ENCODE data around the gene GATAD2B. TPM values are rescaled to one million over a fixed set of nuclear protein-coding genes. Genes with fewer than 3 reads are reported as not detected.

The GATAD2B gene
- total and polyA plus RNA-seq, 2 donors (not counting 1 experiment from before 2014, with no cell fraction given) = 4.8 to 5.2 TPM

- Histone ChIP-seq H3K27me3 (ENCODE audit: control insufficient read depth, insufficient read depth, low read length) (no peaks in the 10 kb centered on the region), H4K20me1 (ENCODE audit: control insufficient read depth, extremely low read depth, insufficient read depth, low read length) (no peaks in the 10 kb centered on the region), H3K4me1 (ENCODE audit: control insufficient read depth, extremely low read depth, insufficient read depth, low read length) (peaks cover 5% of the 10 kb centered on the region), H3K4me3 (replicated peaks in 1 of 4; ENCODE audit: control extremely low read depth in 1 of 4, insufficient read depth in 1 of 4, low read depth in 3 of 4, low read length in 4 of 4) (no peak overlapping the region), H3K9me3 (ENCODE audit: control insufficient read depth, insufficient read depth, low read depth, low read length) (no peaks in the 10 kb centered on the region), H3K9ac (ENCODE audit: insufficient read depth, low read length) (no peak overlapping the region), H3K79me2 (ENCODE audit: control insufficient read depth, insufficient read depth, low read length) (no peaks in the 10 kb centered on the region), H3K36me3 (ENCODE audit: control insufficient read depth, insufficient read depth, low read length) (peaks cover 3% of the 10 kb centered on the region), H3K27ac (ENCODE audit: insufficient read depth, low read length) (no peak overlapping the region), H3K4me2 (ENCODE audit: extremely low read depth, insufficient read depth, low read length) (no peak overlapping the region), H2AFZ (ENCODE audit: low read length) (no peak overlapping the region)
- TF ChIP-seq CTCF (conservative IDR thresholded peaks at IDR 0.05 in 1 of 2, IDR thresholded peaks at IDR 0.05 in 1 of 2; ENCODE audit: low read depth in 1 of 2, low read length in 2 of 2) = no peak
- TF ChIP-seq EZH2 (IDR thresholded peaks at IDR 0.05; ENCODE audit: low read length, missing control alignments) = no peak
- DNase-seq (ENCODE audit: low read depth in 2 of 2) = peak; percentile 65 to 89
Observed at GRCh38 chr1:153805042-153805745, 117.6 kb downstream of the GATAD2B start.

GRCh38 chr1:153804112-153804511 is 118.7 kb downstream of the GATAD2B start:
- H3K4me1 ChIP-seq (ENCODE audit: control insufficient read depth, extremely low read depth, insufficient read depth, low read length) = peaks cover 5% of the 10 kb centered on the region
- no peak for DNase-seq (ENCODE audit: low read depth in 2 of 2)
- TF ChIP-seq CTCF (conservative IDR thresholded peaks at IDR 0.05 in 1 of 2, IDR thresholded peaks at IDR 0.05 in 1 of 2; ENCODE audit: low read depth in 1 of 2, low read length in 2 of 2) (no peak), EZH2 (IDR thresholded peaks at IDR 0.05; ENCODE audit: low read length, missing control alignments) (no peak)
- no peaks in the 10 kb centered on the region for H3K36me3 ChIP-seq (ENCODE audit: control insufficient read depth, insufficient read depth, low read length)
- H3K9me3 ChIP-seq (ENCODE audit: control insufficient read depth, insufficient read depth, low read depth, low read length) = no peaks in the 10 kb centered on the region
- H3K79me2 ChIP-seq (ENCODE audit: control insufficient read depth, insufficient read depth, low read length) = no peaks in the 10 kb centered on the region
- H4K20me1 ChIP-seq (ENCODE audit: control insufficient read depth, extremely low read depth, insufficient read depth, low read length) = no peaks in the 10 kb centered on the region
- no peaks in the 10 kb centered on the region for H3K27me3 ChIP-seq (ENCODE audit: control insufficient read depth, insufficient read depth, low read length)
- no peak overlapping the region for H3K4me3 ChIP-seq (replicated peaks in 1 of 4; ENCODE audit: control extremely low read depth in 1 of 4, insufficient read depth in 1 of 4, low read depth in 3 of 4, low read length in 4 of 4)
- H2AFZ ChIP-seq (ENCODE audit: low read length) = no peak overlapping the region
- H3K27ac ChIP-seq (ENCODE audit: insufficient read depth, low read length) = no peak overlapping the region
- H3K9ac ChIP-seq (ENCODE audit: insufficient read depth, low read length) = no peak overlapping the region
- no peak overlapping the region for H3K4me2 ChIP-seq (ENCODE audit: extremely low read depth, insufficient read depth, low read length)

GRCh38 chr1:153803470-153804056 is 119.2 kb downstream of the GATAD2B start:
- no peaks in the 10 kb centered on the region for H3K36me3 ChIP-seq (ENCODE audit: control insufficient read depth, insufficient read depth, low read length)
- no peak overlapping the region for H3K27ac ChIP-seq (ENCODE audit: insufficient read depth, low read length)
- H3K4me3 ChIP-seq (replicated peaks in 1 of 4; ENCODE audit: control extremely low read depth in 1 of 4, insufficient read depth in 1 of 4, low read depth in 3 of 4, low read length in 4 of 4) = no peak overlapping the region
- no peak overlapping the region for H3K4me2 ChIP-seq (ENCODE audit: extremely low read depth, insufficient read depth, low read length)
- no peaks in the 10 kb centered on the region for H3K27me3 ChIP-seq (ENCODE audit: control insufficient read depth, insufficient read depth, low read length)
- H3K4me1 ChIP-seq (ENCODE audit: control insufficient read depth, extremely low read depth, insufficient read depth, low read length) = peaks cover 5% of the 10 kb centered on the region
- H2AFZ ChIP-seq (ENCODE audit: low read length) = no peak overlapping the region
- H3K79me2 ChIP-seq (ENCODE audit: control insufficient read depth, insufficient read depth, low read length) = no peaks in the 10 kb centered on the region
- TF ChIP-seq EZH2 (IDR thresholded peaks at IDR 0.05; ENCODE audit: low read length, missing control alignments) = no peak
- TF ChIP-seq CTCF (conservative IDR thresholded peaks at IDR 0.05 in 1 of 2, IDR thresholded peaks at IDR 0.05 in 1 of 2; ENCODE audit: low read depth in 1 of 2, low read length in 2 of 2) = no peak
- no peak overlapping the region for H3K9ac ChIP-seq (ENCODE audit: insufficient read depth, low read length)
- no peaks in the 10 kb centered on the region for H4K20me1 ChIP-seq (ENCODE audit: control insufficient read depth, extremely low read depth, insufficient read depth, low read length)
- no peak for DNase-seq (ENCODE audit: low read depth in 2 of 2)
- no peaks in the 10 kb centered on the region for H3K9me3 ChIP-seq (ENCODE audit: control insufficient read depth, insufficient read depth, low read depth, low read length)

Measured in fibroblast of lung (primary cell).